ENCODE data around the gene UNC5CL.

GRCh38 chr6:41055149-41055548 is 16.1 kb upstream of the UNC5CL start:
- no peak for TF ChIP-seq ZNF274 (IDR thresholded peaks at IDR 0.05; ENCODE audit: low read depth, low read length)
- TF ChIP-seq YY1 (IDR thresholded peaks at IDR 0.05; ENCODE audit: insufficient read depth, insufficient read length), result no peak
- TF ChIP-seq SUZ12 (IDR thresholded peaks at IDR 0.05; ENCODE audit: extremely low read depth, insufficient read depth, insufficient read length), result no peak

Measured in NT2/D1 (cell line).